Neural progenitor cell (in vitro differentiated cells): ENCODE measurements around the gene SCG5. TPM values are rescaled to one million over a fixed set of nuclear protein-coding genes. Genes with fewer than 3 reads are reported as not detected.

Experiments used
- DNase-seq: peaks from one replicate; pipeline ENCODE4 v3.0.0-alpha.2; 2016; ENCODE audit warnings: low spot score
- H2AFZ ChIP-seq: fragments of 200-600 bp; sonication (generic); replicated peaks from 2 replicates; pipeline ENCODE4 v1.6.1; 2016; ENCODE audit warnings: antibody characterized with exemption
- H3F3A ChIP-seq: fragments of 200-600 bp; sonication (generic); 2 replicates; pipeline ENCODE4 v1.6.1; 2016; ENCODE audit warnings: antibody characterized with exemption, low read depth
- H3K27ac ChIP-seq: fragments of 200-600 bp; sonication (generic); 2 replicates; pipeline ENCODE4 v1.5.1; 2016; ENCODE audit warnings: mild to moderate bottlenecking
- H3K27me3 ChIP-seq: fragments of 200-600 bp; sonication (generic); 2 replicates; pipeline ENCODE4 v1.6.1; 2016; ENCODE audit warnings: mild to moderate bottlenecking, moderate library complexity
- H3K36me3 ChIP-seq: fragments of 200-600 bp; sonication (generic); 2 replicates; pipeline ENCODE4 v1.5.1; 2016
- H3K4me1 ChIP-seq: fragments of 200-600 bp; sonication (generic); 2 replicates; pipeline ENCODE4 v1.6.1; 2016; ENCODE audit warnings: mixed run types
- H3K4me2 ChIP-seq: fragments of 200-600 bp; sonication (generic); 2 replicates; pipeline ENCODE4 v1.6.1; 2016
- H3K4me3 ChIP-seq: fragments of 200-600 bp; sonication (generic); 2 replicates; pipeline ENCODE4 v1.5.1; 2016
- H3K79me2 ChIP-seq: fragments of 200-600 bp; sonication (generic); 2 replicates; pipeline ENCODE4 v1.6.1; 2016; ENCODE audit warnings: low read depth
- H3K9ac ChIP-seq: fragments of 200-600 bp; sonication (generic); 2 replicates; pipeline ENCODE4 v1.6.1; 2016
- H3K9me3 ChIP-seq: fragments of 200-600 bp; sonication (generic); 2 replicates; pipeline ENCODE4 v1.5.1; 2016; ENCODE audit warnings: low read depth
- H4K20me1 ChIP-seq: fragments of 200-600 bp; sonication (generic); 2 replicates; pipeline ENCODE4 v1.6.1; 2016; ENCODE audit warnings: low read depth
- H3K27ac Mint-ChIP-seq: 3 replicates; pipeline ENCODE4 v1.8.0; 2021; ENCODE audit warnings: mixed read lengths
- H3K27me3 Mint-ChIP-seq: 2 replicates; pipeline ENCODE4 v1.8.0; 2022; ENCODE audit warnings: low read depth, mild to moderate bottlenecking, inconsistent platforms, moderate library complexity, mixed read lengths; ENCODE audit not compliant: insufficient read depth
- H3K36me3 Mint-ChIP-seq: 3 replicates; pipeline ENCODE4 v1.8.0; 2021; ENCODE audit warnings: mixed read lengths
- H3K4me1 Mint-ChIP-seq: 3 replicates; pipeline ENCODE4 v1.8.0; 2021; ENCODE audit warnings: mixed read lengths
- H3K4me3 Mint-ChIP-seq: 3 replicates; pipeline ENCODE4 v1.8.0; 2021; ENCODE audit warnings: mild to moderate bottlenecking, moderate library complexity, mixed read lengths
- H3K9me3 Mint-ChIP-seq: 3 replicates; pipeline ENCODE4 v1.8.0; 2020; ENCODE audit warnings: mixed read lengths
- CTCF ChIP-seq: fragments of 200-600 bp; sonication (generic); IDR thresholded peaks from 2 replicates; pipeline ENCODE4 v1.5.1; 2017; ENCODE audit warnings: antibody characterized with exemption, mild to moderate bottlenecking
- EZH2 ChIP-seq: fragments of 200-600 bp; sonication (generic); IDR thresholded peaks from 2 replicates; pipeline ENCODE4 v1.6.1; 2017; ENCODE audit warnings: antibody characterized with exemption, mild to moderate bottlenecking, moderate library complexity
- EZH2phosphoT487 ChIP-seq: fragments of 200-600 bp; sonication (generic); IDR thresholded peaks from 2 replicates; pipeline ENCODE4 v1.6.1; 2017; ENCODE audit warnings: antibody characterized with exemption
- total RNA-seq: library from RNA; depleted of rRNA; stranded (reverse); fragments of >200 nt; gene quantifications from 2 replicates; pipeline ENCODE4 v1.2.3, GENCODE V29; 2015; ENCODE audit warnings: low replicate concordance

The SCG5 gene
- total RNA-seq, 1 donor from 2014 or later, result 101 TPM

DNA sequence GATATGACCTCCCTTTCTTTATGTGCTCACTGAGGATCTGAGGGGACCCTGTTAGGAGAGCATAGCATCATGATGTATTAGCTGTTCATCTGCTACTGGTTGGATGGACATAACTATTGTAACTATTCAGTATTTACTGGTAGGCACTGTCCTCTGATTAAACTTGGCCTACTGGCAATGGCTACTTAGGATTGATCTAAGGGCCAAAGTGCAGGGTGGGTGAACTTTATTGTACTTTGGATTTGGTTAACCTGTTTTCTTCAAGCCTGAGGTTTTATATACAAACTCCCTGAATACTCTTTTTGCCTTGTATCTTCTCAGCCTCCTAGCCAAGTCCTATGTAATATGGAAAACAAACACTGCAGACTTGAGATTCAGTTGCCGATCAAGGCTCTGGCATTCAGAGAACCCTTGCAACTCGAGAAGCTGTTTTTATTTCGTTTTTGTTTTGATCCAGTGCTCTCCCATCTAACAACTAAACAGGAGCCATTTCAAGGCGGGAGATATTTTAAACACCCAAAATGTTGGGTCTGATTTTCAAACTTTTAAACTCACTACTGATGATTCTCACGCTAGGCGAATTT is 91.2 kb downstream of the SCG5 start:
- Mint-ChIP-seq H3K36me3 (peaks cover 7% of the 10 kb centered on the region), H3K27ac (no peak overlapping the region), H3K9me3 (peaks cover 17% of the 10 kb centered on the region), H3K27me3 (peaks cover 3% of the 10 kb centered on the region), H3K4me1 (no peaks in the 10 kb centered on the region), H3K4me3 (no peak overlapping the region)
- H3K36me3 ChIP-seq, result no peaks in the 10 kb centered on the region
- no peaks in the 10 kb centered on the region for H3K79me2 ChIP-seq
- peaks cover 6% of the 10 kb centered on the region for H3K4me1 ChIP-seq
- no peaks in the 10 kb centered on the region for H3K27me3 ChIP-seq
- TF ChIP-seq EZH2phosphoT487 (no peak), EZH2 (no peak), CTCF (no peak)
- no peak overlapping the region for H2AFZ ChIP-seq
- H3K9ac ChIP-seq, result no peak overlapping the region
- no peaks in the 10 kb centered on the region for H3F3A ChIP-seq
- no peaks in the 10 kb centered on the region for H3K9me3 ChIP-seq
- no peak overlapping the region for H3K4me3 ChIP-seq
- H3K27ac ChIP-seq, result no peak overlapping the region
- no peak for DNase-seq
- no peaks in the 10 kb centered on the region for H4K20me1 ChIP-seq
- H3K4me2 ChIP-seq, result no peak overlapping the region

DNA sequence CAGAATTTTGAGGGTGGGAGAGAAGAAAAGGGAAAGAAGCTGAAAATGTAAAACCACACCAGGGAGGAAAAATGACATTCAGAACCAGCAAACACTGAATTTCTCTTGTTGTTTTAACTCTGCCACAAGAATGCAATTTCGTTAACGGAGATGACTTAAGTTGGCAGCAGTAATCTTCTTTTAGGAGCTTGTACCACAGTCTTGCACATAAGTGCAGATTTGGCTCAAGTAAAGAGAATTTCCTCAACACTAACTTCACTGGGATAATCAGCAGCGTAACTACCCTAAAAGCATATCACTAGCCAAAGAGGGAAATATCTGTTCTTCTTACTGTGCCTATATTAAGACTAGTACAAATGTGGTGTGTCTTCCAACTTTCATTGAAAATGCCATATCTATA is 91.8 kb downstream of the SCG5 start:
- Histone ChIP-seq H3K4me1 (peaks cover 6% of the 10 kb centered on the region), H3K79me2 (no peaks in the 10 kb centered on the region), H3F3A (no peaks in the 10 kb centered on the region), H3K27ac (no peak overlapping the region), H3K4me3 (no peak overlapping the region), H4K20me1 (no peaks in the 10 kb centered on the region), H3K4me2 (no peak overlapping the region), H3K9me3 (no peaks in the 10 kb centered on the region), H3K27me3 (no peaks in the 10 kb centered on the region), H3K36me3 (no peaks in the 10 kb centered on the region), H3K9ac (no peak overlapping the region), H2AFZ (no peak overlapping the region)
- Mint-ChIP-seq H3K4me1 (no peaks in the 10 kb centered on the region), H3K9me3 (peaks cover 14% of the 10 kb centered on the region), H3K27me3 (peaks cover 3% of the 10 kb centered on the region), H3K4me3 (no peak overlapping the region), H3K36me3 (peaks cover 7% of the 10 kb centered on the region), H3K27ac (no peak overlapping the region)
- no peak for TF ChIP-seq CTCF
- no peak for TF ChIP-seq EZH2phosphoT487
- TF ChIP-seq EZH2, result no peak
- DNase-seq, result no peak

DNA sequence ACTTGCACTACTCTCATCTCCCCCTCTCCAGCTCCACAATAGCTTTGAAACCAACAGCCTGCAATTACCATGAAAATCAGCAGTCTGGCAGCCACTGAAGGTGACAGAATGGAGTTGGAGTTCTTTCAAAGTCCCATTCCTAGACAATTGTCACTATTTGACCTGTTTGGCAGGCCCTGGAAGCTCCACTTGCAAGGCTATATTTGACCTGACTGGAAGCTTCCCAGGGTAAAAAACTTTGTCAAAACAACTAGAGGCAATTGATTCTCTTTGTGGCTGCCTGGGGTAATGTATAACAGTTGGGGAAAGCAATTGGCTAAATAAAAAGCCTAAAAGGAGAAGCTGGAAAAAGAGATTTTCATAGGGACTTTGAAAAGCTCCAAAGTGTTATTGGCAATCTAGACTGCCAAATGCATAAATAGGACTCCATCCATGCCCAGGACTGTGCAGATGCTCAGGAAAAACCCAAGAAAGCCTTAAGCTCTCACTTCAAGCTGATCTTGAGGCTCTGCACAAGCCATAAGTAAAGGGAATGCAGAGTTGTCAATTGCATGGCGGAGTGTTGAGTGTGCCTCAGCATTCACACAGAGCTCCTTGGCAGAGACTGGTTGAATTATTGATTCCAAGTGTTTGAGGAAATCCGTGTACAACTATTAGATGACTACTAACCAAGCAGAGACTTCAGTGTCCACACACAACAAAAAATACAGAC is 94.6 kb downstream of the SCG5 start:
- Mint-ChIP-seq H3K9me3 (peaks cover 17% of the 10 kb centered on the region), H3K27ac (no peak overlapping the region), H3K4me3 (no peak overlapping the region), H3K36me3 (peaks cover 7% of the 10 kb centered on the region), H3K27me3 (peaks cover 5% of the 10 kb centered on the region), H3K4me1 (no peaks in the 10 kb centered on the region)
- Histone ChIP-seq H3K36me3 (no peaks in the 10 kb centered on the region), H3K27me3 (no peaks in the 10 kb centered on the region), H2AFZ (no peak overlapping the region), H3K9me3 (no peaks in the 10 kb centered on the region), H3K4me2 (no peak overlapping the region), H3K4me1 (no peaks in the 10 kb centered on the region), H3K27ac (no peak overlapping the region), H3F3A (no peaks in the 10 kb centered on the region), H3K9ac (no peak overlapping the region), H4K20me1 (no peaks in the 10 kb centered on the region), H3K4me3 (no peak overlapping the region), H3K79me2 (no peaks in the 10 kb centered on the region)
- TF ChIP-seq CTCF (no peak), EZH2 (no peak), EZH2phosphoT487 (no peak)
- no peak for DNase-seq
